ENCODE results near the gene ARMS2.

- no peak for TF ChIP-seq ZKSCAN1 (IDR thresholded peaks at IDR 0.05; ENCODE audit: low read length)
- no peak for TF ChIP-seq CBFB (CRISPR knock-in tag; IDR thresholded peaks at IDR 0.05)
- no peak for TF ChIP-seq TEAD2 (CRISPR knock-in tag; IDR thresholded peaks at IDR 0.05)
- no peak for TF ChIP-seq NR2F2 (IDR thresholded peaks at IDR 0.05; ENCODE audit: borderline replicate concordance, low read depth)
- TF ChIP-seq ZNF232 (CRISPR knock-in tag; IDR thresholded peaks at IDR 0.05; ENCODE audit: borderline replicate concordance) = no peak
These were observed 15.4 kb downstream of the ARMS2 start for GRCh38 chr10:122469848-122470247.

All from HepG2 (cell line).